Measurements from ENCODE around the gene EGFL7. TPM values are rescaled to one million over a fixed set of nuclear protein-coding genes. Genes with fewer than 3 reads are reported as not detected.

The EGFL7 gene
- total and polyA plus RNA-seq, 2 of the 13 experiments (the other 11 are each of a cell fraction or from before 2014, with no cell fraction given): 0.20 to 5.1 TPM

DNA sequence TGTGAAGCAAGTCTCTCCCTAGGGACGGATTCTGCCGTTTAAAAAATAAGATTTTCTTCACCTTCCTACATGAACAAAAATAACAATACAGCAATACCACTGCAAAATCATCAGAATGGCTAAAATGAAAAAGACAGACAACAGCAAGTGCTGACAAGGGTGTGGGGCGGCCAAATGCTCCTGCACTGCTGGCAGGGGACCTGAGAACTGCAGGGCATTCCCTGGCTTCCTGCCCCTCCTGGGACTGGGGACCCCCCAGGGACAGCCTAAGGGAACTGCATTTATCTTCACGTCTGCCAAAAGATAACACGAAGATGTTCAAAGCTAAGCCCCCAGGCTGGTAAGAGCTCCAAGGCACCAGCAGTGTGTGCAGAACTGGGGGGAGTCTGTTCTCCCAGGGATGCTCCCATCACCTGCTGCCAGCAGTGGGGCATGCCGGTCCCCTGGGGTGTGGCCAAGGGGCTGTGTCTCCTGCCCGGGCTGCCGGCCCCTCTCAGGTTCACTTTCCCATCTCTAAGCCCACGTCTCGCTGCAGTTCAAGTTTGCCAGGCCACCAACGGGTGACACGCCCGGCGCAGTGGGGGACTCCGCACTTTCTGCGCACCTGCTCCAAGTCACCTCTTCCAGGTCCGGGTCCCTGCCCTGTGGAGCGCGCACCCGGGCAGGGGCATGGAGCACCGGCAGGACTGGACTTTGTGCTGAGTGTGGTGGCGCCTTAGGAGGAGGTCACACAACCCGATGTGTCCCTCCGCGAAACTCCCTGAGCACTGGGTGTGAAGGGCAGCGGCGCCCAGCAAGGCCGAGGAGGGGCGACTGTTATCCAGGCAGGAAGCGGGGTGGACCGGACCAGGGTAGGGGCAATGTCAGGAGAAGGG, 4.5 kb upstream of the EGFL7 start (continued):
- TF ChIP-seq ZNF263 (CRISPR knock-in tag; IDR thresholded peaks at IDR 0.05) (peak; percentile 58), KLF6 (CRISPR knock-in tag; IDR thresholded peaks at IDR 0.05) (no peak), HOXA3 (CRISPR knock-in tag; IDR thresholded peaks at IDR 0.05) (no peak), AGO2 (optimal IDR thresholded peaks at IDR 0.05; ENCODE audit: low read depth, low read length) (no peak), ZNF33B (CRISPR knock-in tag; IDR thresholded peaks at IDR 0.05) (no peak), ZSCAN12 (CRISPR knock-in tag; IDR thresholded peaks at IDR 0.05) (no peak), RELA (CRISPR knock-in tag; IDR thresholded peaks at IDR 0.05) (no peak), SAP130 (CRISPR knock-in tag; IDR thresholded peaks at IDR 0.05; ENCODE audit: low read depth) (0 out of 2 replicates have a peak, but pooled peaks have one; percentile 19), SNRNP70 (IDR thresholded peaks at IDR 0.05; ENCODE audit: low read depth, low read length) (no peak), ZFP90 (CRISPR knock-in tag; IDR thresholded peaks at IDR 0.05; ENCODE audit: borderline replicate concordance) (no peak), TP53 (CRISPR knock-in tag; conservative IDR thresholded peaks at IDR 0.05) (no peak), RFX3 (CRISPR knock-in tag; IDR thresholded peaks at IDR 0.05) (no peak), MTF1 (CRISPR knock-in tag; IDR thresholded peaks at IDR 0.05) (no peak), ZNF530 (CRISPR knock-in tag; IDR thresholded peaks at IDR 0.05; ENCODE audit: low read depth) (no peak), NRL (CRISPR knock-in tag; IDR thresholded peaks at IDR 0.05; ENCODE audit: borderline replicate concordance) (0 out of 2 replicates have a peak, but pooled peaks have one; percentile 22), SP1 (IDR thresholded peaks at IDR 0.05) (no peak), SP1 (CRISPR knock-in tag; IDR thresholded peaks at IDR 0.05) (no peak), CEBPG (CRISPR knock-in tag; IDR thresholded peaks at IDR 0.05) (no peak), ZNF75D (CRISPR knock-in tag; IDR thresholded peaks at IDR 0.05; ENCODE audit: borderline replicate concordance) (no peak), SIN3A (IDR thresholded peaks at IDR 0.05; ENCODE audit: borderline replicate concordance, low read depth, low read length) (no peak), MIXL1 (CRISPR knock-in tag; IDR thresholded peaks at IDR 0.05) (no peak), ZC3H4 (CRISPR knock-in tag; IDR thresholded peaks at IDR 0.05; ENCODE audit: borderline replicate concordance) (no peak), ARNTL (CRISPR knock-in tag; IDR thresholded peaks at IDR 0.05) (no peak), FIP1L1 (IDR thresholded peaks at IDR 0.05; ENCODE audit: borderline replicate concordance, insufficient read depth, low read depth, low read length) (no peak), RFXANK (CRISPR knock-in tag; IDR thresholded peaks at IDR 0.05) (no peak), ZNF136 (CRISPR knock-in tag; IDR thresholded peaks at IDR 0.05; ENCODE audit: low read depth) (no peak), ZFX (CRISPR knock-in tag; IDR thresholded peaks at IDR 0.05; ENCODE audit: low read depth) (0 out of 2 replicates have a peak, but pooled peaks have one; percentile 19), HNF4A (CRISPR knock-in tag; IDR thresholded peaks at IDR 0.05) (peak; percentile 29; the same call in 1 of the 2 replicates)
- TF ChIP-seq, protein P1, sequence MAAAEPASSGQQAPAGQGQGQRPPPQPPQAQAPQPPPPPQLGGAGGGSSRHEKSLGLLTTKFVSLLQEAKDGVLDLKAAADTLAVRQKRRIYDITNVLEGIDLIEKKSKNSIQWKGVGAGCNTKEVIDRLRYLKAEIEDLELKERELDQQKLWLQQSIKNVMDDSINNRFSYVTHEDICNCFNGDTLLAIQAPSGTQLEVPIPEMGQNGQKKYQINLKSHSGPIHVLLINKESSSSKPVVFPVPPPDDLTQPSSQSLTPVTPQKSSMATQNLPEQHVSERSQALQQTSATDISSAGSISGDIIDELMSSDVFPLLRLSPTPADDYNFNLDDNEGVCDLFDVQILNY (CRISPR knock-in tag; conservative IDR thresholded peaks at IDR 0.05): no peak
- TF ChIP-seq, protein P2, sequence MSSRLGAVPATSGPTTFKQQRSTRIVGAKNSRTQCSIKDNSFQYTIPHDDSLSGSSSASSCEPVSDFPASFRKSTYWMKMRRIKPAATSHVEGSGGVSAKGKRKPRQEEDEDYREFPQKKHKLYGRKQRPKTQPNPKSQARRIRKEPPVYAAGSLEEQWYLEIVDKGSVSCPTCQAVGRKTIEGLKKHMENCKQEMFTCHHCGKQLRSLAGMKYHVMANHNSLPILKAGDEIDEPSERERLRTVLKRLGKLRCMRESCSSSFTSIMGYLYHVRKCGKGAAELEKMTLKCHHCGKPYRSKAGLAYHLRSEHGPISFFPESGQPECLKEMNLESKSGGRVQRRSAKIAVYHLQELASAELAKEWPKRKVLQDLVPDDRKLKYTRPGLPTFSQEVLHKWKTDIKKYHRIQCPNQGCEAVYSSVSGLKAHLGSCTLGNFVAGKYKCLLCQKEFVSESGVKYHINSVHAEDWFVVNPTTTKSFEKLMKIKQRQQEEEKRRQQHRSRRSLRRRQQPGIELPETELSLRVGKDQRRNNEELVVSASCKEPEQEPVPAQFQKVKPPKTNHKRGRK (CRISPR knock-in tag; IDR thresholded peaks at IDR 0.05): no peak
- TF ChIP-seq, protein P3, sequence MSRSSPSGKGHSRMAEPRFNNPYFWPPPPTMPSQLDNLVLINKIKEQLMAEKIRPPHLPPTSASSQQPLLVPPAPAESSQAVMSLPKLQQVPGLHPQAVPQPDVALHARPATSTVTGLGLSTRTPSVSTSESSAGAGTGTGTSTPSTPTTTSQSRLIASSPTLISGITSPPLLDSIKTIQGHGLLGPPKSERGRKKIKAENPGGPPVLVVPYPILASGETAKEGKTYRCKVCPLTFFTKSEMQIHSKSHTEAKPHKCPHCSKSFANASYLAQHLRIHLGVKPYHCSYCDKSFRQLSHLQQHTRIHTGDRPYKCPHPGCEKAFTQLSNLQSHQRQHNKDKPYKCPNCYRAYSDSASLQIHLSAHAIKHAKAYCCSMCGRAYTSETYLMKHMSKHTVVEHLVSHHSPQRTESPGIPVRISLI (CRISPR knock-in tag; IDR thresholded peaks at IDR 0.05; ENCODE audit: borderline replicate concordance): no peak

Data from HepG2 (cell line).